Mononuclear cell (primary cell): ENCODE results near the gene PXK. TPM values are rescaled to one million over a fixed set of nuclear protein-coding genes. Genes with fewer than 3 reads are reported as not detected.
"Not testable (repeated sequence)": the region's sequence is repeated elsewhere in the genome, so short reads cannot be mapped to it uniquely, and the experiment has no call there.

Experiments used
- H3K27me3 ChIP-seq: 2 replicates; pipeline ENCODE4 v1.6.0; 2011; ENCODE audit warnings: low read length, control low read depth; ENCODE audit not compliant: insufficient read depth
- H3K4me1 ChIP-seq: 2 replicates; pipeline ENCODE4 v1.5.1; 2011; ENCODE audit warnings: mild to moderate bottlenecking, low read length, control low read depth; ENCODE audit not compliant: insufficient read depth
- H3K4me3 ChIP-seq: 2 replicates; pipeline ENCODE4 v1.5.1; 2011; ENCODE audit warnings: mild to moderate bottlenecking, low read length, moderate library complexity
- H3K9me3 ChIP-seq: 2 replicates; pipeline ENCODE4 v1.5.1; 2011; ENCODE audit warnings: low read depth, mild to moderate bottlenecking, control low read depth, low read length
- total RNA-seq: library from RNA; depleted of rRNA; stranded (reverse); fragments of >200 nt; gene quantifications from one replicate; pipeline ENCODE4 v1.2.3, GENCODE V29; 2012

The PXK gene
- total RNA-seq, 1 donor, result 50.7 TPM

- Histone ChIP-seq H3K4me1 (peaks cover 59% of the 10 kb centered on the region), H3K9me3 (no peaks in the 10 kb centered on the region), H3K4me3 (peak overlapping the region; percentile 64), H3K27me3 (no peaks in the 10 kb centered on the region)
Observed at GRCh38 chr3:58333206-58334012, 717 bp downstream of the PXK start.

DNA sequence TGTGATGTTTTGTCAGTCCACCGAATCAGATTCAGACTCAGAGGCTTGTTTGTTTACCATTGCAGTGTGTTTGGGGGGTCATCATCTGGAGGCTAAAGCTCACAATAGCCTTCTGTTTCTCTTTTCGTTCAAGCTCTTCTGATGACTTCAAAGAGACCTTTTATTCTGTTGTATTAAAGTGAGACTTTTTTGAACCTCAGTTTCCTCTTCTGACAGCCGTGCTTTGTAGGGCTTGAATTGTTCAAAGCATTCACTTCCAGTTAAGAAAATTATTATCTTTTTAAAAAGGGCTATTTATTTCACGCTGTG is 1.3 kb downstream of the PXK start:
- no peaks in the 10 kb centered on the region for H3K9me3 ChIP-seq
- H3K4me3 ChIP-seq, result peak overlapping the region; percentile 64
- peaks cover 65% of the 10 kb centered on the region for H3K4me1 ChIP-seq
- no peaks in the 10 kb centered on the region for H3K27me3 ChIP-seq

GRCh38 chr3:58334506-58334884 is 1.8 kb downstream of the PXK start:
- no peaks in the 10 kb centered on the region for H3K9me3 ChIP-seq
- peak overlapping the region; percentile 64 for H3K4me3 ChIP-seq
- H3K4me1 ChIP-seq, result peaks cover 68% of the 10 kb centered on the region
- no peaks in the 10 kb centered on the region for H3K27me3 ChIP-seq

GRCh38 chr3:58335652-58335947 is 2.9 kb downstream of the PXK start:
- no peaks in the 10 kb centered on the region for H3K27me3 ChIP-seq
- H3K9me3 ChIP-seq, result no peaks in the 10 kb centered on the region
- peak overlapping the region; percentile 3 for H3K4me3 ChIP-seq
- peaks cover 68% of the 10 kb centered on the region for H3K4me1 ChIP-seq

DNA sequence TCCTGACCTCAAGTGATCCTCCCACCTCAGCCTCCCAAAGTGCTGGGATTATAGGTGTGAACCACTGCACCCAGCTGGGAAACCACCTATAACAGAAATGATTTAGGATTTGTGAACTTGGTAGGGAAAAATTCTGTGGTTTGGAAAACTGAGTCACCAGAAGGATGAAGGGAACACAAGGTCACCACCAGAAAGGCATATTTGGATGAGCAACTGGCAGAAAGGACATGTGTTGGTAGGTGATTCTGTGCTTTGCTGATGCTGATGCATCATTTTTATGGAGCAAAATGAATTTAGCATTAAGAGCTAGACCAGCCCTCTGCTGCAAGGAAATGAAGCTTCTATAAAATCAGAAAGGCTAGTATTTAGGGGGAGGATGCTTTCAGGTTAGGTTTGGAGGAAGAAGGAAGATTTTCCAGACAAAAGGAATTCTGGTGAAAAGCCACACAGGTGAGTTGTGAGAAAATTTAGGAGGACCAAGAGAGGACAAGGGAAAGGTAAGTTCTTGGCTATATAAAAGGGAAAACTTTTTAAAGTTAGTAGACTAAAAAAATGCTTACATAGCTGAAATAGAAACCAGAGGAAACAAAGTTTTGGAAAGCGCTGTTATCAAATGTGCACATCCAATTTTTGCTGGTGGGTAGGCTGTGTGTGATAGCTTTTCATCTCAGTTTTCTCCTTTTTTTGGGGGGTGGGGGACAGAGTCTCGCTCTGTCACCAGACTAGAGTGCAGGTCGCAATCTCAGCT is 3.6 kb downstream of the PXK start:
- H3K9me3 ChIP-seq, result no peaks in the 10 kb centered on the region
- peaks cover 68% of the 10 kb centered on the region for H3K4me1 ChIP-seq
- H3K4me3 ChIP-seq, result no peak overlapping the region
- H3K27me3 ChIP-seq, result no peaks in the 10 kb centered on the region

DNA sequence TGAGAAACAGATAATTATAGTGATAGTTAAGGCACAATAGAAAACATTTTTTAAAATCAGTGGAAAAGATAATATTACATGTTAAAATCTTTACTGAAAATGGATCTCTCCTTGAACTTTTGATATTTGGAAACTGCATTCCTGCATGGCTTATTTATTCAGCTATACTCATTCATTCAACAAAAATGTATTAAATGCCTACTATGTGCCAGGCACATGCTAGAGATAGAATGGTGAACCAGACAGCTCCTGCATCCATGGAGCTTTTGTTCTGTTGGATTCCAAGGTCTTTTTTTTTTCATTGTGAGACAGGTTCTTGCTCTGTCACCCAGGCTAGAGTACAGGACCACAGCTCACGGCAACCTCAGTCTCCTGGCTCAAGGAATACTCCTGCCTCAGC is 4.5 kb downstream of the PXK start:
- no peaks in the 10 kb centered on the region for H3K9me3 ChIP-seq
- no peaks in the 10 kb centered on the region for H3K27me3 ChIP-seq
- H3K4me3 ChIP-seq, result no peak overlapping the region
- peaks cover 63% of the 10 kb centered on the region for H3K4me1 ChIP-seq

DNA sequence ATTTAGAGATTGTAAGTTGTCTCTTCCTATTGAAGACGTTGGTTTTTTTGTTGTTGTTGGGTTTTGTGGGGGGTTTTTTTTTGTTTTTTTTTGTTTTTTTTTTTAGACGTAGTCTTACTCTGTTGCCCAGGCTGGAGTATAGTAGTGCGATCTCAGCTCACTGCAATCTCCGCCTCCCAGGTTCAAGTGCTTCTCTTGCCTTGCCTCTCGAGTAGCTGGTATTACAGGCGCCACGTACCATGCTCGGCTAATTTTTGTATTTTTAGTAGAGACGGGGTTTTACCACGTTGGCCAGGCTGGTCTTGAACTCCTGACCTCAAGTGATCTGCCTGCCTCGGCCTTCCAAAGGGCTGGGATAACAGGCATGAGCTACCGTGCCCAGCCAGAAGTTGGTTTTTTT is 6.5 kb downstream of the PXK start:
- H3K4me3 ChIP-seq, H3K27me3 ChIP-seq, H3K9me3 ChIP-seq: not testable (repeated sequence)
- H3K4me1 ChIP-seq, result peaks cover 56% of the 10 kb centered on the region

DNA sequence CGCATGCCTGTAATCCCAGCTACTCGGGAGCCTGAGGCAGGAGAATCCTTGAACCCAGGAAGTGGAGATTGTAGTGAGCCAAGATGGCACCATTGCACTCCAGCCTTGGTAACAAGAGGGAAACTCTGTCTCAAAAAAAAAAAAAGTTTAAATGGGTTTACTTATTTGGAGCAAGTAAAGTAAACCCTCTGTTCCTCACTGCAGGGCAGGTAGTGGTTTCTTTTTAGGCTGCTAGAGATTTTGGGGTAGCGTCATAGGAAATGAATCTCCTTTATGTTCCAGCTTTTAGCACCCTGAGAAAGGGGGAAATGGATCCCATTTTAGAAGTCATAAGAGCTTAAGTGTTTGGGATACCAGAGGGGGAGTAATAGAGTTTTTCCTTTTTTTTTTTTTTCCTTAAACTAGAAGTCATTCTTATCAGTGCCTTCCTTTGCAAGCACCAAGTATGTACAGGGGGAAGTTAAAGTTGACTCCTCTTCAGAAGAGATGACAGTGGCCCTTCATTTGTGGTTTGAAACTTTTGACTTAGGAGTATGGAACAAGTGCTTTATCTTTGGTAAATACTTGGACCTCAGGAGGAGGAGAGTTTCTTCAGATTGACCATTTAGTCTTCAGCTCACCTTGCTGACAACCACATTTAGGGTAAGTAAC is 8.0 kb downstream of the PXK start:
- Histone ChIP-seq H3K4me3 (no peak overlapping the region), H3K4me1 (peaks cover 42% of the 10 kb centered on the region), H3K9me3 (no peaks in the 10 kb centered on the region), H3K27me3 (no peaks in the 10 kb centered on the region)

GRCh38 chr3:58341376-58341775 is 8.7 kb downstream of the PXK start:
- peaks cover 42% of the 10 kb centered on the region for H3K4me1 ChIP-seq
- H3K4me3 ChIP-seq, result no peak overlapping the region
- H3K27me3 ChIP-seq, result no peaks in the 10 kb centered on the region
- H3K9me3 ChIP-seq, result no peaks in the 10 kb centered on the region

DNA sequence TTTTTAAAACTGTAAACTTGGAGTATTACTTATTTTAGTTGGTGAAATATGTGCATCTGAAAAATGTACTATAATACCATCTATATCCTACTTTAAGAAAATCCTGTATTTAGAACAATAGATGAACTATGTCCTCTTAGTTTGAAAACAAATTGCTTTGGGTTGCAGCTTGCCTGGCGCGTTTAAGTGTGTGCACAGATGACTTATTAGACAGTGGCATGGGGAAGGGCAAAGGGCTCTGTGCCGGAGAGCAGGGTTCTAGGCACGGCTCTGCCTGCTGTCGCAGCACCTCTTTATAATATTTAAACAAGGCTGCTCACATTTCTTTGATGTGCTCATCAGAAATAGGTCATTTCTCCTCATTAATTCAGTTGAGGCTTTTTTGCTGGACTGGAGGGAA is 10.0 kb downstream of the PXK start:
- H3K4me3 ChIP-seq, result no peak overlapping the region
- H3K9me3 ChIP-seq, result no peaks in the 10 kb centered on the region
- peaks cover 29% of the 10 kb centered on the region for H3K4me1 ChIP-seq
- no peaks in the 10 kb centered on the region for H3K27me3 ChIP-seq

- Histone ChIP-seq H3K4me1 (peaks cover 40% of the 10 kb centered on the region), H3K9me3 (no peaks in the 10 kb centered on the region), H3K4me3 (no peak overlapping the region), H3K27me3 (no peaks in the 10 kb centered on the region)
Observed at GRCh38 chr3:58345457-58345856, 12.8 kb downstream of the PXK start.

DNA sequence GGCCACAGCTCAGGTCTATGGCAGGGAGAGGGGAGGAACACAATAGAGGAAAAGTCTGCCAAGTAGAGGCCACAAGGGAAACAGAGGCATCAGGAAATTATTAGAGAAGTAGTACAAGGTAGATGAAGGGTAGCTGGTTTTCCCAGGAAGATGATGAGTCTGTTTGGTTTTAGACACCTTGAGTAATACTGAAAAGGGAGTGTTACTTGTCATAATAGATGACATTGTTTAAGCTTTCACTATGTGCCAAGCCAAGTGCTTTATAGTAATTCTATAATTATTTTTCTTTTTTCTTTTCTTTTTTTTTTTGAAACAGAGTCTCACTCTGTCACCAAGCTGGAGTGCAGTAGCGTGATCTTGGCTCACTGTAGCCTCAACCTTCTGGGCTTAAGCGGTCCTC is 13.7 kb downstream of the PXK start:
- Histone ChIP-seq H3K4me3 (no peak overlapping the region), H3K9me3 (no peaks in the 10 kb centered on the region), H3K27me3 (no peaks in the 10 kb centered on the region), H3K4me1 (peaks cover 49% of the 10 kb centered on the region)

DNA sequence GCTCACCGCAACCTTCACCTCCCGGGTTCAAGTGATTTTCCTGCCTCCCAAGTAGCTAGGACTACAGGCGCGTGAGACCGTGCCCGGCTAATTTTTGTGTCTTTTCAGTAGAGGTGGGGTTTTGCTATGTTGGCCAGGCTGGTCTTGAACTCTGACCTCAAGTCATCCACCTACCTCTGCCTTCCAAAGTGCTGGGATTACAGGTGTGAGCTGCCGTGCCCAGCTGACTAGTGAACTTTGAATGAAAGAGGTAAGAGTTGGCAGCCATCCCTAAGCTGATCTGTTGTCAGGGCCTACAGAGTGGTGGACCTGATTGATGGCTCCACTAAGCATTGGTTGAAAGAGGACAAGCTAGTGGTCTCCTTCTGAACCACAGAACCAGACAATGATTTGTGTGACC is 15.3 kb downstream of the PXK start:
- Histone ChIP-seq H3K27me3 (no peaks in the 10 kb centered on the region), H3K4me1 (peaks cover 65% of the 10 kb centered on the region), H3K9me3 (no peaks in the 10 kb centered on the region), H3K4me3 (no peak overlapping the region)

DNA sequence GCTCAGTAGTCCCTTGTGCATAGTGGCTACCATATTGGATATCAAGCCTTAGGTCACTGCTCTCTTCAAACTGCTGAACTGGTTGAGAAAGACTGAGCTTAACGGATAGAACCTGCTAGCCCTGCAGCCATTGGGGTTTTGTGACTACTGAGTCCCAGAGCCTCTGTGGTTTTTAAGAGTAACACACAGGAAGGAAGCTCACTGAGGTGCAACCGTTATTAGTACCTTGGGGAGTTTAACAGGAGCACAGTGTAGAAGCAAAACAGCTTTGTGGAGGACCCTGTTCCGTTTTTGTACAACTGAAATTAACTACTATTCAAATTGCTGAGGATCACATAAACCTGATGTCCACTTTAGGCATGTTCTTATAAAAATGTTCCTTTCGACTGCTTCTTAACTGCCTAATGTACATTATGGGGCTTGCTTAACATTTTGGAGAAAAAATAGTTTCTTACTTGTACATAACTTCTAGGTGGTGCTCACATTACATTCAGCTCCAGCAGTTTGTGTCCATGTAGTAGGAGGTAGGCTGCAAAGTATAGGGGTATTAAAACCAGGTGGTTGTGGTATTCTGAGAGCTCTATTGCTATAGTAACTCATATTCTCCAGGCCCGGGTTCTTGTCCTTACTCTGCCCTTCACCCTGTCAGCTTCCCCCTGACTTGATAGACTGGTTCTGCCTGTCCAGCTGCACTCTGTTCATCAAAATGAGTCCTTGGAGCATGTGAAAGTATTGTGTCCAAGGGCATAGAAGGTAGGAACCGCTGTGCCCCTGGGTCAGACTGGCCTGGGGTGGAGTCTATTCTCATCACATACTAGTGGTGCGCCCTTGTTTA is 17.3 kb downstream of the PXK start:
- no peaks in the 10 kb centered on the region for H3K27me3 ChIP-seq
- H3K4me3 ChIP-seq, result no peak overlapping the region
- H3K4me1 ChIP-seq, result peaks cover 80% of the 10 kb centered on the region
- no peaks in the 10 kb centered on the region for H3K9me3 ChIP-seq

DNA sequence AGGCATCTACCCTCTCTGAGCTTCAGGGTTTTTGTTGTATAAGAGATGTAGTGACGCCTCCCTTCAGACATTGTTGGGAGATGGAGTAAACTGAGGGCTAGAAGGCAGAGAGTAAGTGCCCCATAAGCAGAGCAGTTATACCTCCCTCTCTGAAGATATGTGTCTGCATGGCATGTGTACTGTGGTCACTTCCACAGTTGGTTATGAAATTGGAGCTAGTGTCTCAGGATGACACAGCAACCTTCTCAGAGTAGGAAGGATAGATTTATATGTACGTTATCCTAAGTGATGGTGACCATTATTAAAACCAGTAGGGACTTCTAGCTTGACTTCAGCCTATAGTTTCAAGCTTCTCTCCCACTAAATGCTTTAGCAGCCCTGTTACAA is 17.9 kb downstream of the PXK start:
- no peak overlapping the region for H3K4me3 ChIP-seq
- H3K27me3 ChIP-seq, result no peaks in the 10 kb centered on the region
- H3K9me3 ChIP-seq, result no peaks in the 10 kb centered on the region
- peaks cover 86% of the 10 kb centered on the region for H3K4me1 ChIP-seq
